HG03442 (cell line): Measurements from ENCODE around the gene RETSAT.
"Not testable (repeated sequence)": the region's sequence is repeated elsewhere in the genome, so short reads cannot be mapped to it uniquely, and the experiment has no call there.

Experiments
- ATAC-seq: cut with Tn5 transposase; IDR thresholded peaks from one replicate; pipeline ENCODE4 v1.9.1; 2021; ENCODE audit warnings: mild to moderate bottlenecking, moderate library complexity; ENCODE audit not compliant: unreplicated experiment

The RETSAT gene

GRCh38 chr2:85354286-85355072 is at the start of gene RETSAT, which contains the start of gene ELMOD3:
TSS of gene RETSAT (minus strand) at chr2:85354528. CDS start at chr2:85354507, 21 bp downstream.
TSS of gene ELMOD3 (plus strand) at chr2:85354769. CDS start at chr2:85357199, 2,430 bp downstream.
- peak; percentile 97 for ATAC-seq

DNA sequence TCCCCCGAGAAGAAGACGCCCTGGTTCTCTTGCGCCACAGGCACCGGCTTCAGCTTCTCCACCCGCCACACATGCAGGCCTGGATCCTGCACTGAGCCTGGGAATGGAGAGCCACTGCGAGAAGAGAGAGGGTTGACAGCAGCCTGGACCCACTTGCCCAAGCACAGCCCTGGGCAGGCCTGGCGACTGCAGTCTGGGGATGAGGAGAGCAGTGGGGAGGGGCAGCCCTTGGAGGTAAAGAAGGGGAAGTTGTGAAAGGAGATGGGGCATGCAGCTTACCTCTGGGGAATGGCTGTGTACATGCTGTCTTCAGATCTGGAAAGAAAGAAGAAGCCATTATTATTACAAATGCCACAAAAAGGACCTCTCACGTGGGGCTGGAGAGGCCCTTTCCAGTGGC is 47.5 kb upstream of the RETSAT start:
- no peak for ATAC-seq

GRCh38 chr2:85401464-85401805 is 47.1 kb upstream of the RETSAT start:
- ATAC-seq = no peak

DNA sequence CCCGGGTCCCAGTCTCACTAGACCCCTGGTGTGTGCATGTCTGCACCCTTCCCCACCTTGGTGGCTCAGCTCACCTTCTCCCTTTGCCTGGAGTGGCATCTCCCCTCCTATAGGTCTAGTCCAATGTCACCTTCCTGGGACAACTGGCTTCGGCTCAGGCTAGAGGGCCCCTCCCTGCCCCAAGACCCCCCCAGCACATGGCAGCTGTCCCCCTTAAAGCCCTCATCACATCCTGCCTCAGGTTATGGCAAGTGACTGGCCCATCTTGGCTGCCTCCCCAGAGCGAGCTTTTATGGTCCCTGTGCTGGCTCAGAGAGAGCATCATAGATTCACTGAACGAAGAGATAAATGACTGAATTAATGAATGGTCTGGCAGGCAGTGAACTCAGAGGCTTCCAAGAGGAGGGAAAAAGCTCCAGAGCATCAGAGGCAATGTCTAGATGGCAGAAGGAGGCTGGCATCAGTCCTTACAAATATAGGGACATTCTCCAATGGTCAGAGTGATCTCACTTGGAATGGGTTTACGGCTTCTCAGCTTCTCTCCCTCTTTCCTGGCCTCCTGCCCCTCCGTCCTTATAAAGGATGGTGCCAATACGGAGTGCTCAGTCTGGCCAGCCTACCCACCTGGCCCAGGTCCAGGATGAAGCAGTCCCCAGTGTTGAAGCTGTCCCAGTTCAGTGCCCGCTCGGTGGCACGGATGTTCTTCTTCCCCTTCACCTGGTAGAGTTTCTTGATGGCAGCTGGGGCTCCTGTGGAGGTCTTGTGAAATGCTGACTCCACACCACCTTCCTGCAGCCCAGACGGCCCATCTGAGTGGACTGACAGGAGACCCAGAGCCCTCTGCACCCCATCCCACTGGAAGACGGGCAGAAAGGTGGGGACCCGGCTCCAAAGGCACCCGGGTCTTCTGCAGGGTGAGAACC is 46.5 kb upstream of the RETSAT start:
- ATAC-seq = no peak

GRCh38 chr2:85400023-85400422 is 45.7 kb upstream of the RETSAT start:
- ATAC-seq = no peak

GRCh38 chr2:85399183-85399455 is 44.8 kb upstream of the RETSAT start:
- no peak for ATAC-seq

DNA sequence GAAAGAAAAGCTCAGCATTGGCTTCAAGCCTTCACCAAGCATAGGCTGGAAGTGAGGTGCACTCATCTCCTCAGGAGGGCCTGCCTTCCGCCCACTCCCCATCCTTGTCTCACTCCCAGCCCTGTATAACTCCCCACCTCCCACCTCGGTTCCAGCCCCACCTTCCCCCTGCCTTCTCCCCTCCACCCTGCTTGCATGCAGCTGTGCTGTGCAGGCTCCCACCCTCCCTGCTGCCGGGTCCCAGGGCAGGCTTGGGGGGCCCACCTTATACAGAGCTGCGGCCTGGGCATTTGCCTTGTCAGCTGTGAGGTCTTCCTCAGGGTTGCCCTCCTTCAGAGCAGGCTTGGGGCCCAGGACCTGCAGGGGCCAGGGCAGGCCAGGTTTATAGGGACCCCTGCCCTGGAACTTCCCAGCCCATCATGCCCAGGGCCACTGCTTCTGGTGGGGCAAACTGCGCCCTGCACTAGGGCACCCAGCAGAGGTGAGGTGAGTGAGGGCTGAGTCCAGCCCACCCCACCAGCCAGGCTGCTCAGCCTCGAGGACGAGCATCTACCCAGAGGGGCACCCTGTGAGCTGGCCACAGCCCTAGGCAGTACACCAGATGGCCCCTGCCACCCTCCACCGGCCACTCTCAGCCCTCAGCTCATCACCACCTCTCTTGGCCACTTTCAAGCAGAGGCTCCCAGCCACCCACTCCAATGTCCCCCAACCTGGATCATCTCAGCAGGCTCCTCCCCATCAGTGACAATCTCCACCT is 44.3 kb upstream of the RETSAT start:
- ATAC-seq = no peak

- no peak for ATAC-seq
Observed at GRCh38 chr2:85397925-85398331, 43.6 kb upstream of the RETSAT start.

GRCh38 chr2:85396531-85397470 is 42.5 kb upstream of the RETSAT start:
- no peak for ATAC-seq

- ATAC-seq = no peak
Observed at GRCh38 chr2:85395912-85396475, 41.7 kb upstream of the RETSAT start.

GRCh38 chr2:85394976-85395375 is 40.6 kb upstream of the RETSAT start:
- ATAC-seq = no peak

DNA sequence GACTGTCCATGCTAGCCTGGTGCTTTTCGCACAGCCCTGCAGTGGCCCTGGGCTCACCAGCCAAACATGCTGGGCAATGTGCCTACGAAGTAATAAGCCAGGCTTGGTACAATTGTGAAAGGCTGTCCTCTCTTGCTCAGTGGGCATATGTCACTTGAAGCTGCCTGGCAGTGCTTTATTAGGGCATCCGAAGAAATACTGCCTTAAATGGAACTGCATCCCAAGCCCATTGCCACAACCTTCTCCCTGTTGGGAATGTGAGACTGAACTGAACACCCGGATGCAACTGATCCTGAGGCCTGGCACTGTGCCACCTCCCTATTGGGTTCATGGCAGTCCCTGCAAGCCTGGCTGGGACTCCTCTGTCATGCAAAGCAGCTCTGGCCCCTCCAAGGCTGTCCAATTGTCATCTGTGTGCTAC is 39.9 kb upstream of the RETSAT start:
- ATAC-seq = no peak

GRCh38 chr2:85393836-85394235 is 39.5 kb upstream of the RETSAT start:
- no peak for ATAC-seq

DNA sequence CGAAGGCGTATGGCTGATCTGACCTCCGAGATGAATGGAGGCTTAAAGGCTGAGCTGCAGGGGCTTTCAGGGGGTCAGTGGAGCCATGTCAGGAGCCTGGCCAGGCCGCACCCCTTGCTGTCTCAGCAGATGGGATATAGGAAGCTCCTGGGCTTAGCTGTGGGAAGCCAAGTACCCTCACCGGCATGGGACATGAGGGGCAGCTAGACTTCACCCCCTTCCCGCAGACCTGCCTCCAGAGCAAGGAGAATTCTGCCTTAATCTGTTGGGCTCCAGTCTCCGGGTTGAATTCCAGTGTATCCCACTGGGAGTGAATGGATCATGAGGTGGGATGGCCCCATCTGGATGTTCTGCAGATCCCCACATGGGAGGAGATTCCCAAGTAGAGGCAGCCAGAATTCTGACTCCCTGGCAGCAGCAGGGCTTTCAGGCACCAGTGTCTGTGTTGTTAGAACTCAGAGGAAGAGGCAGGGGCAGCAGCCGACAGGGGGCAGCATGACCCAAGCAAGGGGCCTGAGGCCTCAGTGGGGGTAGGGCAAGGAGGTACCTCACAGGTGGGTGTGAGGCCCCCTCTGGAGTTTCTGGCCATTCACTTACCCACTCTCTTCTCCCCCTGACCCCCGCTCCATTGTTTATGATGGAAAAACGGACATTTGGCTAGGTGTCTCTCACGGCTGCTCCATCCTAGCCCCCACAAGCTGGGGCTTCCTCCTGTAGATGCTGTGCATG is 36.8 kb upstream of the RETSAT start:
- no peak for ATAC-seq

GRCh38 chr2:85388878-85389538 is 34.7 kb upstream of the RETSAT start:
- ATAC-seq = no peak

GRCh38 chr2:85387754-85388153 is 33.4 kb upstream of the RETSAT start:
- no peak for ATAC-seq

GRCh38 chr2:85385746-85386145 is 31.4 kb upstream of the RETSAT start:
- no peak for ATAC-seq

DNA sequence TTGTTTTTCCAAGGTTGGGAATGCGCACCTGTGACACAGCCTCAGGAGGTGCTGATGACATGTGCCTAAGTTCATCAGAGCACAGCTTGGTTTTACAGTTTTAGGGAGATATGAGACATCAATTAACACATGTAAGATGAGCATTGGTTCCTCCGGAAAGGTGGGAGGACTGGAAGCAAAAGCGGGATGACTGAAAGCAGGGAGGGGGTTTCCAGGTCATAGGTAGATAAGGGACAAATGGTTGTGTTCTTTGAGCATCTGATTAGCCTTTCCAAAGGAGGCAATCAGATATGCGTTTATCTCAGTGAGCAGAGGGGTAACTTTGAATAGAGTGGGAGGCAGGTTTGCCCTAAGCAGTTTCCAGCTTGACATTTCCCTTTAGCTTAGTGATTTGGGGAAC is 29.5 kb upstream of the RETSAT start:
- ATAC-seq = no peak

- ATAC-seq = not testable (repeated sequence)
Observed at GRCh38 chr2:85383151-85383550, 28.8 kb upstream of the RETSAT start.
